DND-41 (cell line): ENCODE data around the gene PSMF1.

Experiments used
- EZH2 ChIP-seq: IDR thresholded peaks from 3 replicates; pipeline ENCODE4 v1.6.1; 2012; ENCODE audit warnings: borderline replicate concordance, low read depth, mild to moderate bottlenecking, moderate library complexity, low read length, inconsistent platforms; ENCODE audit not compliant: severe bottlenecking
- TF ChIP-seq, protein P1 (sequence below): IDR thresholded peaks from 2 replicates; pipeline ENCODE4 v1.5.1; 2012; ENCODE audit warnings: borderline replicate concordance, low read length, moderate library complexity, mild to moderate bottlenecking; ENCODE audit not compliant: poor library complexity, severe bottlenecking; ENCODE audit errors: extremely low read depth

DNA sequence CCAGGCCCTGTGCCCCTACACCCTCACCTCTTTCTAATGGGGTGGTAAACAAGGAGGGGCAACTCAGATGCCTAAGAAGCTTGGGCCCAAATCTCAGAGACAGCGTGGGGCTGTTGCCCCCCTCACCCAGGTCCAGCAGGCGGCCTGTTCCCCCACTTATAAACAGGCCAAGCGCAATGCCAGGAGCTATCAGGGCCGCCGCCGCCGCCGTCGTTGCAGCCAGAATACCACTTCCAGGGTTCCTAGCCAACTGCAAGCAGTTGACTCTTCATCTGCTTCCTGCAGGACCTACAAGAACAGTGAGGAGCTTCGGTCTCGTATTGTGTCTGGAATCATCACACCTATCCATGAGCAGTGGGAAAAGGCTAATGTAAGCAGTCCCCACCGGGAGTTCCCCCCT lies 16.4 kb downstream of the PSMF1 start:
- TF ChIP-seq, protein P1, sequence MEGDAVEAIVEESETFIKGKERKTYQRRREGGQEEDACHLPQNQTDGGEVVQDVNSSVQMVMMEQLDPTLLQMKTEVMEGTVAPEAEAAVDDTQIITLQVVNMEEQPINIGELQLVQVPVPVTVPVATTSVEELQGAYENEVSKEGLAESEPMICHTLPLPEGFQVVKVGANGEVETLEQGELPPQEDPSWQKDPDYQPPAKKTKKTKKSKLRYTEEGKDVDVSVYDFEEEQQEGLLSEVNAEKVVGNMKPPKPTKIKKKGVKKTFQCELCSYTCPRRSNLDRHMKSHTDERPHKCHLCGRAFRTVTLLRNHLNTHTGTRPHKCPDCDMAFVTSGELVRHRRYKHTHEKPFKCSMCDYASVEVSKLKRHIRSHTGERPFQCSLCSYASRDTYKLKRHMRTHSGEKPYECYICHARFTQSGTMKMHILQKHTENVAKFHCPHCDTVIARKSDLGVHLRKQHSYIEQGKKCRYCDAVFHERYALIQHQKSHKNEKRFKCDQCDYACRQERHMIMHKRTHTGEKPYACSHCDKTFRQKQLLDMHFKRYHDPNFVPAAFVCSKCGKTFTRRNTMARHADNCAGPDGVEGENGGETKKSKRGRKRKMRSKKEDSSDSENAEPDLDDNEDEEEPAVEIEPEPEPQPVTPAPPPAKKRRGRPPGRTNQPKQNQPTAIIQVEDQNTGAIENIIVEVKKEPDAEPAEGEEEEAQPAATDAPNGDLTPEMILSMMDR, result no peak
- no peak for TF ChIP-seq EZH2
